NK-92 treated with Interleukin-12 subunit alpha and Interleukin-12 subunit beta, amount 100 ng/mL, for 24 hours (cell line): ENCODE measurements around the gene MKLN1.
"Not testable (repeated sequence)": the region's sequence is repeated elsewhere in the genome, so short reads cannot be mapped to it uniquely, and the experiment has no call there.

Experiments
- DNase-seq: peaks from one replicate; lab custom pipeline; 2025; lab: John Stamatoyannopoulos, UW

The MKLN1 gene

DNA sequence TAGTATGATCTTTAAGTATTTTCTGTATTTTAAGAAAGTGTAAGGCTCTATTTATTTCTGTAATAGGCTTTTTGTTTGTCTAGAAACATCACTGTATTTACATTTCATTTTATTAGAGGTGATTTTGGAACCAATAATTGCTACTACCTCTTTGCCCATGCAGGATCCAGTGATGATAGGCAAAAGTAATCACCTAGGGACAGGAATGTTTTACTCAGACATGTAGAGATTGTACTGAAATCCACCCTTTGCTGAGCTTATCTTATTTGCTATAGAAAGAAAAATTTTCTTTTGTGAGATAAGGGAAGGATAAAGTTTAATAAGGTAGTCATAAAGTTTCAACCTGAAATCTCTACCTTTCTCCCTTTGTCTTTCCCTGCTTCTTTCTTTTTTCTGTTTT lies 73.5 kb downstream of the MKLN1 start:
- DNase-seq = no peak

DNA sequence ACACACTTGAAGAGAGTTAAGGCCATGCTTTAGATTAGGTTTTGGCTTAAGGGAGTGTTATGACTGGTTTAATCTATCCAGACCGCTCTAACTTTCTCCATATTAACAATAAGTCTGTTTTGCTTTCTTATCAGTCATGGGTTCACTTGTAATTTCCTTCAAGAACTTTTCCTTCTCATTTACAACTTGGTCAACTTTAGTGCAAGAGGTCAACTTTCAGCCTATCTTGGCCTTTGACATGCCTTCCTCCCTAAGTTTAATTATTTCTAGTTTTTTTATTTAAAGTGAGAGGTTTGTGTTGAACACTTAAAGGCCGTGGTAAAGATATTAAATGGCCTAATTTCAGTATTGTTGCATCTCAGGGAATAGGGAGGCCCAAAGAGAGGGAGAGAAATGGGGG lies 75.6 kb downstream of the MKLN1 start:
- DNase-seq = no peak

DNA sequence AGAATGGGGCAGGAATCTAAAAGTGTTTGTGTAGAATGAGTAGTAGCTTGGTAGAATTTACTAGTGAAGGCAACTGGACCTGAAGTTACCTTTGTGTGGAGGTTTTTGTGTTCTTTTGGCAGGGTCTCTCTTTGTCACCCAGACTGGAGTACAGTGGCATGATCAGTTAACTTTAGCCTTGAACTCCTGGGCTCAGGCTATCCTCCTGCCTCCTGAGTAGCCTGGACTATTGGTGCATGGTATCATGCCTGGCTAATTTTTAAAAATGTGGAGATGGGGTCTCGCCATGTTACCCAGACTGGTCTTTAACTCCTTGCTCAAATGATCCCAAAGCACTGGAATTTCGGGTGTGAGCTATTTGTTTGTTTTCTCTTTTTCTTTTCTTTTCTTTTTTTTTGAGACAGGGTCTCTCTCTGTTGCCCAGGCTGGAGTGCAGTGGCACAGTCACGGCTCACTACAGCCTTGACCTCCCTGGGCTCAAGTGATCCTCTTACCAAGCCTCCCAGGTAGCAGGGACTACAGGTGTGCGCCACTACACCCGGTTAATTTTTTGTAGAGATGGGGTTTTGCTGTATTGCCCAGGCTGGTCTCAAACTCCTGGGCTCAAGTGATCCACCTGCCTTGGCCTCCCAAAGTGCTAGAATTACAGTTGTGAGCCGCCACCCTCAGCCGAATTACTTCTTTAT lies 76.7 kb downstream of the MKLN1 start:
- no peak for DNase-seq

DNA sequence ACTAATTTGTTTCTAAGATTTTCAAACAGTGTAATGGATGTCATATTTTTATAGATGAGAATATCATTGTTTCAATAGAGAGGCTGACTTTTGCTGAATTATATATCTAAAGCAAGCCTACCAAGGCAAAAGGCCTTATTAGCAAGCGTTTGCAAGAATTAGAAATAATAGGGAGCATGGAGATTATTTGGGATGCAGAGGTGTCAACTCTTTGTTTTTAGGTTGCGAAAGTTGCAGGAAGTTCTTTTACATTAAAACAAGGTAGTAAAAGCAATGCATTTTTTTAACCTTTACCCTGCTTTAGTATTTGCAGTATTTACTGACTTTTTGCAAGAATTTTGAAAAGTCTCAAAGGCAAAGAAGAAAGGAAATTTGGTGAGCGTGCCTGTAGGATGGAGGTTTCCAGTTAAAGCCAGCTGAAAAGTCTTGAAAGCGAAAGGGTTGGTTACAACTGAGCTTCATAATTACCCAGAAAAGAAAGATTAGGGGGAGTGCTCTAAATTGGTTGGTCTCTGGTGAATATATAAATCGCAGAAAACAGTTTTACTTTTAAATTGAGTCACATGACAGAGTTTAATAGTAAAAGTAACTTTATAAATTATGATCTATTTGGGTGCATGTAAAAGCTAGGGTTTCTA lies 81.6 kb downstream of the MKLN1 start:
- no peak for DNase-seq

GRCh38 chr7:131412031-131412430 lies 84.4 kb downstream of the MKLN1 start:
- DNase-seq = no peak

DNA sequence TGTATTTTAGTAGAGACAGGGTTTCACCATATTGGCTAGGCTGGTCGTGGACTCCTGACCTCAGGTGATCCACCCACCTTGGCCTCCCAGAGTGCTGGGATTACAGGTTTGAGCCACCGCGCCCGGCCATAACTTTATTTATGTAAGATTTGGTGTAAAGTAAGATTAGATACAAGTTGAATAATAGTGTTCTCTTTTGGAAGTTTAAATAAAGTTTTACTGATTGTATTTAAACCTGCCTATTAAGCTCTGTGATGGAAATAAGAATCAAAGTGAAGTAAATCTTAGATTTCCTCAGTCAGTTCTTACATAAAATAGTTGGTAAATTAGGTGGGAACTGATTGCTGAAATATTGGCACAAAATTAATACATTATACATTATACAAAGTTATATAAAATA lies 86.0 kb downstream of the MKLN1 start:
- no peak for DNase-seq

DNA sequence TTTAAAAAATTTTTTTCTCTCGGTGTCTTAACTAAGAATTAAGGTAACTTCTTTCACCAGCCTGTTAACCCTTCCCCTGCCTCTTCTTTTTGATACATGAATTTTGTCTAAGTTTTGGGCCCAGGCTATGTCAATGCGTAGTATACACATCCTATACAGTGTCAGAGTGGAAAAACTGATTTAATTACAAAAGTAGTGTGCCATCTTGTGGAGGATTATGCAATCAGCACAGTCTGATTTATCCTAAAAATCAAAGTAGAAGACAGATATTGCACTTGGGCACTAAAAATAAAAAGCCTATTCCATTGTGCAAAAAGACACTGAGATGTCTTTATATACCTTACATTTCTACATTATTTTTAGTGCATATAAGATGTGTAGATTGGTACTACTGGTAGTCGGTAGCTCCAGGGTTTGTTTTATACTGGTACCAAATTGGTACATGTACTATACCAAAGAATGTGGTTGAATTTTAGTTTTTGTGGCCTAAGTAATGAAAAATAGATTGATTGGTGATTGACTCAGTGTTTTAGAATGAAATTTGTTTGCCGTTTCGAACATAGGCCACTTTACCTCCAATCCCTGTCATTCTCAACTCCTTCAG lies 96.6 kb downstream of the MKLN1 start:
- no peak for DNase-seq

GRCh38 chr7:131425992-131426391 lies 98.3 kb downstream of the MKLN1 start:
- no peak for DNase-seq

GRCh38 chr7:131430826-131431225 lies 103.2 kb downstream of the MKLN1 start:
- DNase-seq = not testable (repeated sequence)

DNA sequence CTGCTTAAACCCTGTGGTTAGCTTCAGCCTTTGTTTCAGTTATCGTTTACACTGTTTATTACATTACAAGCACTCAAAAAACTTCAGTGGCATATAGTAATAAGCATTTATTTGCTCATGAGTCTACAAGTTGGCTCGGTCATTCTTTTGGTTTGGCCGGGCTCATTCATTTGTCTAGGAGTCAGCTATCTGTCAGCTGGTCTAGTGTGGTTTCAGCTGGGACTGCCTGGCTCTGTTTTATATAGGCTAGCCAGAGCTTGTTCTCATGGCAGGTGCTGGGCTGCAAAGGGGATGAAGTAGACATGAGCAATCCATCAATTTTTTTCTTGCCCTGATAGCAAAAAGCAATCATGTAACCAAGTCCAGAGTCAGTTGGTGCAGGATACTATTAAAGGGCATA lies 103.6 kb downstream of the MKLN1 start:
- no peak for DNase-seq

GRCh38 chr7:131431756-131432155 lies 104.1 kb downstream of the MKLN1 start:
- no peak for DNase-seq

- DNase-seq = no peak
Measured at GRCh38 chr7:131436384-131436783, 108.7 kb downstream of the MKLN1 start.

- DNase-seq = no peak
Measured at GRCh38 chr7:131438969-131439368, 111.3 kb downstream of the MKLN1 start.

DNA sequence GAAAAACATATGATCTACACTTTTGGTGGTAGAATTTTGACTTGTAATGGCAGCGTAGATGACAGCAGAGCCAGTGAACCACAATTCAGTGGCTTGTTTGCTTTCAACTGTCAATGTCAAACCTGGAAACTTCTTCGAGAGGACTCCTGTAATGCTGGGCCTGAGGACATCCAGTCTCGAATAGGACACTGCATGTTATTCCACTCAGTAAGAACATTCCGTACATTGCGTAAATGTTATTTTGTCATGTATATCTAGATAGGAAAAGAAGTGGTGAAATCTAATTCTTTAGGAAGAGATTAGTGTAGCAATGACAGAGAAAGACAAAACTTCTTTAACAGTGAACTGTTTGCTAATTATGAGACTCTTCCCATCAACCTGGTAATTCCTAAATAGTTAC lies 115.8 kb downstream of the MKLN1 start:
- DNase-seq = no peak

DNA sequence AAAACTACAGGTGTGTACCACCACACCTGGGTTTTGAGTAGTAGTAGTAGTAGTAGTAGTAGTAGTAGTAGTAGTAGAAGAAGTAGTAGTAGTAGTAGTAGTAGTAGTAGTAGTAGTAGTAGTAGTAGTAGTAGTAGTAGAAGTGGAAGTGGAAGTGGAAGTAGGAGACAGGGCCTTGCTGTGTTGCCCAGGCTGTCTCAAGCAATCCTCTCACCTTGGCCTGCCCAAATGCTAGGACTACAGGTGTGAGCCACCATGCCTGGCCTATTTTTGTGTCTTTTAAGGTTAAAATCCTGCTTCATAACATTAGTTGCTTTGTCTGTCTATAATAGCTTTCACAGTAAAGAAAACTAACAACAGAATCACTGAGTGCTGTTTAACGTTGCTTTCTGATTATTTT lies 117.0 kb downstream of the MKLN1 start:
- DNase-seq = no peak

DNA sequence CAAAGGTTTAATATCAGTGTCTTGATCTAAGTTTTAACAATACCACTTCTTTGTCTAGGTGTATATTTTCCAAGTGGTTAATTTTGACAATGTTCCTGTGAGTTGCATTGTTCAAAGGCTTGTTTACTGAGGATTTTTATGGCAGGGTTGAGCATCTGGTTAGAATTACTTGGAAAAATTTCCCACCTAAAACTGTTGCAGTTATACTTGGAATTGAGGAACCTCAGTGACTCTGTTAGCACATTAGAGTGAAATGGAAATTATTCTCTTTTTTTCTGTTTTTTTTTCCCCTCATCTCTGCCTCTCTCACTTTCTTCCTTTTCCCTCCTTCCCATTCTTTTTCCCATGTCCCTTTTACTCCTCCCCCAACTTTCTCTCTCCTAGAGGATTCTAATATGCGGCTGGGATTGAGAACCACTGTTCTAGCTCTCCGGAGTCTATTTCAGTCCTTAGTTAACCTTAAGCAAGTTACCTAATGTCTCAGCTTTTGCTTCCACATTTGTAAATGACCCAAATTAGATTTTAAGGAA lies 121.8 kb downstream of the MKLN1 start:
- no peak for DNase-seq

- DNase-seq = no peak
Measured at GRCh38 chr7:131454498-131454897, 126.8 kb downstream of the MKLN1 start.

GRCh38 chr7:131455001-131455400 lies 127.3 kb downstream of the MKLN1 start:
- DNase-seq = no peak

- no peak for DNase-seq
Measured at GRCh38 chr7:131455546-131455945, 127.9 kb downstream of the MKLN1 start.

GRCh38 chr7:131456338-131456737 lies 128.7 kb downstream of the MKLN1 start:
- DNase-seq = no peak

DNA sequence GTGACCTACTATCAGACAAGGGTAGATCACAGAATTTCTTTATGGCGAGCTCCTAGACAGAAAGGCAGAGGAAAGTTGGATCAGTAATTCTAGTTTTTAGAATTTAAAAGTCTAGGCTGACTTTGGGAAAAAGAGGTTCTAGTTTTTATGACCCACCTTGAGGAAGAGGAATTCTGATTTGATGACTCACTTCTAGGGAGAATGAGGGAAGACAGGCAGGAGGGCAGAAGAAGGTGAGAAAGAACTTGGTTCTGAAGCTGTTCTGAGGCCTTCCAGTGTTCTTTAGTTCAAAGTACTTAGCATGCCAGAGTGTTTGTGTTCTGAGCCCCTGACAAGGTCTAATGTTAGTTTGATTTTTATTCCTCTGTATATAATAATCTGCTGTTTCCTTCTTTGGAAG lies 131.6 kb downstream of the MKLN1 start:
- DNase-seq = no peak

GRCh38 chr7:131462059-131462458 lies 134.4 kb downstream of the MKLN1 start:
- DNase-seq = no peak

DNA sequence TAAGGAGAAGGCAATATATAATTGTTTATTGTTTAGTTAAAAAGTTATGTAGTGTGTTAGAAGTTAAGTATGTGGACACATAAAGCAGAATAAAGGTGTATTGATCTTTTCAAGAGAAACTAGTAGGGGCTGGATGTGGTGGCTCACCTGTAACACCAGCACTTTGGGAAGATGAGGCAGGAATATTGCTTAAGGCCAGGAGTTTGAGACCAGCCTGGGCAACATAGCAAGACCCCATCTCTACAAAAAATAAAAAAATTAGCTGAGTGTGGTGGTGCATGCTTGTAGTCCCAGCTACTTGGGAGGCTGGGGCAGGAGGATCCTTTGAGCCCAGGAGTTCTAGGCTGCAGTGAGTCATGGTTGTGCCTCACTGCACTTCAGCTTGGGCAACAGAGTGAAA lies 135.0 kb downstream of the MKLN1 start:
- DNase-seq = not testable (repeated sequence)
